PFSK-1 (cell line): ENCODE measurements around the gene SMAD2.

Experiments
- FOXP2 ChIP-seq: optimal IDR thresholded peaks from 2 replicates; pipeline ENCODE3; 2011; ENCODE audit warnings: borderline replicate concordance, control low read depth, inconsistent platforms; ENCODE audit not compliant: insufficient read depth; ENCODE audit errors: extremely low read length, extremely low read depth
- POLR2AphosphoS5 ChIP-seq: IDR thresholded peaks from 2 replicates; pipeline ENCODE4 v1.6.1; 2012; ENCODE audit warnings: low read depth, mild to moderate bottlenecking, control low read depth, low read length, moderate library complexity
- REST ChIP-seq, 2 experiments: IDR thresholded peaks; 2 replicates each; pipeline versions ENCODE4 v1.6.1 to v1.8.0; 2011 to 2012; ENCODE audit warnings: low read depth in 2 of 2, low read length in 2 of 2, control low read depth in 1 of 2, inconsistent platforms in 1 of 2, mild to moderate bottlenecking in 1 of 2, moderate library complexity in 1 of 2; ENCODE audit not compliant: insufficient read depth in 1 of 2
- SIN3A ChIP-seq: IDR thresholded peaks from 2 replicates; pipeline ENCODE4 v1.6.1; 2012; ENCODE audit warnings: mild to moderate bottlenecking, low read length, moderate library complexity, borderline replicate concordance; ENCODE audit not compliant: insufficient read depth
- TAF1 ChIP-seq: IDR thresholded peaks from 2 replicates; pipeline ENCODE4 v1.6.1; 2012; ENCODE audit warnings: low read length, control low read depth, borderline replicate concordance; ENCODE audit not compliant: insufficient read depth

The SMAD2 gene

GRCh38 chr18:47779381-47779780, 151.1 kb downstream of the SMAD2 start:
- no peak for TF ChIP-seq TAF1
- no peak for TF ChIP-seq POLR2AphosphoS5
- no peak for TF ChIP-seq FOXP2
- no peak for TF ChIP-seq REST (IDR thresholded peaks at IDR 0.05; ENCODE audit: insufficient read depth in 1 of 2, low read depth in 2 of 2, low read length in 2 of 2)
- TF ChIP-seq SIN3A: no peak

GRCh38 chr18:47777626-47778025, 152.8 kb downstream of the SMAD2 start:
- TF ChIP-seq FOXP2: no peak
- no peak for TF ChIP-seq POLR2AphosphoS5
- no peak for TF ChIP-seq REST (IDR thresholded peaks at IDR 0.05; ENCODE audit: insufficient read depth in 1 of 2, low read depth in 2 of 2, low read length in 2 of 2)
- TF ChIP-seq TAF1: no peak
- no peak for TF ChIP-seq SIN3A

- TF ChIP-seq SIN3A: no peak
- no peak for TF ChIP-seq REST (IDR thresholded peaks at IDR 0.05; ENCODE audit: insufficient read depth in 1 of 2, low read depth in 2 of 2, low read length in 2 of 2)
Observed at GRCh38 chr18:47775961-47776360, 154.5 kb downstream of the SMAD2 start.

- no peak for TF ChIP-seq SIN3A
- no peak for TF ChIP-seq TAF1
- TF ChIP-seq REST (IDR thresholded peaks at IDR 0.05; ENCODE audit: insufficient read depth in 1 of 2, low read depth in 2 of 2, low read length in 2 of 2): no peak
- no peak for TF ChIP-seq FOXP2
- TF ChIP-seq POLR2AphosphoS5: no peak
Observed at GRCh38 chr18:47773931-47774330, 156.5 kb downstream of the SMAD2 start.
